ENCODE results near the gene ADARB2. TPM values are rescaled to one million over a fixed set of nuclear protein-coding genes. Genes with fewer than 3 reads are reported as not detected.

Gene ADARB2
- total RNA-seq, 4 donors from 2014 or later: 2.0 to 9.9 (median 5.1) TPM

DNA sequence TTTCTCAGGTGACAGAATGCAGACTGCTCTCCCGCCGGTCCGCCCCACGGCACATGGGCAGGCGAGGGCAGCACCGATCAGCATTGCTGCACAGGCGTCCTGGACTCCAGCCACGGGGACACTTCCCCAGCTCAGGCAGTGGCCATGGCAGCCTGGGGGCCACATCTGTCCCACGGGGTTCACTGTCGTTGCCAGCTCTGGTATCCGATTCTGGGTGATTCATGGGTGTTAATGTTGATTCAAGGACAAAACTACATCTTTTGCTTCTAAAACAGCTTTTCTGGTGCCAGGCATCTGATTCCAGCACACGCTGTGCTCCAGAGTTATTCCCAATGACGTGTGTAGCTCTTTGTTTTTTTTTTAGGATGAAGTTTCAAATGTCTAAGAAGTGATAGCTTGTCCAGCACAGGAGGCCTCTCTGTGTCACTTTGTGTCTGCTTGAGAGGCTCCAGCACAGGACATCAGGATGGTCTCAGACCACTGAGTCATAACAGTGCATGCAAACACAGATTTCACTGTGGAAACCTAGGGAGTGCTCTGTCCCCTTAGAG is 463.1 kb downstream of the ADARB2 start:
- Histone ChIP-seq H3K27me3 (no peaks in the 10 kb centered on the region), H3K4me3 (no peak overlapping the region), H3K36me3 (no peaks in the 10 kb centered on the region), H3K4me1 (no peaks in the 10 kb centered on the region), H3K27ac (no peak overlapping the region), H3K9me3 (no peaks in the 10 kb centered on the region)
- no peak for DNase-seq
- no peak for TF ChIP-seq CTCF (IDR thresholded peaks at IDR 0.05)
- TF ChIP-seq POLR2A (IDR thresholded peaks at IDR 0.05): no peak

GRCh38 chr10:1273372-1274105 is 463.8 kb downstream of the ADARB2 start:
- no peaks in the 10 kb centered on the region for H3K36me3 ChIP-seq
- H3K9me3 ChIP-seq: no peaks in the 10 kb centered on the region
- no peaks in the 10 kb centered on the region for H3K27me3 ChIP-seq
- H3K27ac ChIP-seq: no peak overlapping the region
- no peaks in the 10 kb centered on the region for H3K4me1 ChIP-seq
- no peak for DNase-seq
- no peak overlapping the region for H3K4me3 ChIP-seq
- no peak for TF ChIP-seq POLR2A (IDR thresholded peaks at IDR 0.05)
- TF ChIP-seq CTCF (IDR thresholded peaks at IDR 0.05): no peak

DNA sequence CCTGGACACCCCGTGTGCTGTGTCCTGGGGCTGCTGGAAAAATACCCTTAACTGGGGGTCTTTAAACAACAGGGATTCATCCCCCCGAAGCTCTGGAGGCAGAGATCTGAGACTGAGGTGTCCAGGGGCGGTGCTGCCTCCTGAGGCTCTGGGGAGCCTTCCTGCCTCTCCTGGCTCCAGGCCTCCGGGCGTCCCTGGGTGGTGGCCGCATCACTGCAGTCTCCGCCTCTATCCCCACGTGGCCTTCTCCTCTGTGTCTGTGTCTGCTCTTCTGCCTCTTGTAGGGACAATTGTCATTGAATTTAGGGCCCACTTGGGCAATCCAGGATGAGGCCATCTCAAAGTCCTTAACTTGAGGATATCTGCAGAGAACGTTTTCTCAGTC is 464.6 kb downstream of the ADARB2 start:
- Histone ChIP-seq H3K4me1 (no peaks in the 10 kb centered on the region), H3K27me3 (no peaks in the 10 kb centered on the region), H3K27ac (no peak overlapping the region), H3K4me3 (no peak overlapping the region), H3K9me3 (no peaks in the 10 kb centered on the region), H3K36me3 (no peaks in the 10 kb centered on the region)
- no peak for DNase-seq
- TF ChIP-seq CTCF (IDR thresholded peaks at IDR 0.05): no peak
- no peak for TF ChIP-seq POLR2A (IDR thresholded peaks at IDR 0.05)

GRCh38 chr10:1272079-1272776 is 465.1 kb downstream of the ADARB2 start:
- Histone ChIP-seq H3K27me3 (no peaks in the 10 kb centered on the region), H3K36me3 (no peaks in the 10 kb centered on the region), H3K27ac (no peak overlapping the region), H3K9me3 (no peaks in the 10 kb centered on the region), H3K4me1 (no peaks in the 10 kb centered on the region), H3K4me3 (no peak overlapping the region)
- DNase-seq: no peak
- TF ChIP-seq CTCF (IDR thresholded peaks at IDR 0.05) (no peak), POLR2A (IDR thresholded peaks at IDR 0.05) (no peak)

DNA sequence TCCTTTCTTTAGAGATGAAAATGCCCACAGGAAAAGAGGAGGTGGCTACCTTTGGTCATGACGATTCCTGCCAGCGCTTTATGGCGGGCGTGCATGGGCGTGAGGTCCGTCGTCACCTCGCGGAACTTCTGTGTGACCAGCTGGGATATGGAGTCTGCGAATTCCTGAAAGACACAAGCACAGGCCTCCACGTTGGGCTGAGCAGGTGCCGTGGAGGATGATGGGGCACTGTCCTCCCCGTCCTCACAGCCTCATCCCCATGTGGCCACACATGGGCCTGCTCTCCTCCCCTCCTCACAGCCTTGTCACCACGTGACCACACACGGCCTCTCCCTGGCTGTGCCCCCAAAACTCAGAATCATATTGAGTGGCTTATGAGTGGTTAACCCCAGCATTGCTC is 466.4 kb downstream of the ADARB2 start:
- DNase-seq: no peak
- TF ChIP-seq CTCF (IDR thresholded peaks at IDR 0.05) (no peak), POLR2A (IDR thresholded peaks at IDR 0.05) (no peak)
- Histone ChIP-seq H3K4me1 (no peaks in the 10 kb centered on the region), H3K9me3 (no peaks in the 10 kb centered on the region), H3K4me3 (no peak overlapping the region), H3K27ac (no peak overlapping the region), H3K27me3 (no peaks in the 10 kb centered on the region), H3K36me3 (no peaks in the 10 kb centered on the region)

Measured in Peyer's patch (tissue), 4 donors.